ENCODE results near the gene DCAF10.
"Not testable (repeated sequence)": the region's sequence is repeated elsewhere in the genome, so short reads cannot be mapped to it uniquely, and the experiment has no call there.

The DCAF10 gene

GRCh38 chr9:37870081-37870798, 69.6 kb downstream of the DCAF10 start:
- FAIRE-seq = no peak

GRCh38 chr9:37870799-37871176, 70.2 kb downstream of the DCAF10 start:
- FAIRE-seq = no peak

GRCh38 chr9:37873955-37874354, 73.4 kb downstream of the DCAF10 start:
- FAIRE-seq = no peak

- FAIRE-seq = no peak
These were observed 75.8 kb downstream of the DCAF10 start for GRCh38 chr9:37876376-37876775.

GRCh38 chr9:37880916-37881479, 80.4 kb downstream of the DCAF10 start:
- no peak for FAIRE-seq

- FAIRE-seq = not testable (repeated sequence)
These were observed 87.5 kb downstream of the DCAF10 start for GRCh38 chr9:37887977-37888583.

GRCh38 chr9:37889536-37889935, 88.9 kb downstream of the DCAF10 start:
- no peak for FAIRE-seq

GRCh38 chr9:37891042-37891441, 90.4 kb downstream of the DCAF10 start:
- FAIRE-seq = not testable (repeated sequence)

GRCh38 chr9:37892063-37892462, 91.5 kb downstream of the DCAF10 start:
- no peak for FAIRE-seq

- no peak for FAIRE-seq
These were observed 97.1 kb downstream of the DCAF10 start for GRCh38 chr9:37897665-37898064.

- FAIRE-seq = no peak
These were observed 98.4 kb downstream of the DCAF10 start for GRCh38 chr9:37899041-37899440.

- no peak for FAIRE-seq
These were observed 101.5 kb downstream of the DCAF10 start for GRCh38 chr9:37902131-37902530.

- no peak for FAIRE-seq
These were observed 102.4 kb downstream of the DCAF10 start for GRCh38 chr9:37902796-37903646.

- FAIRE-seq = no peak
These were observed 103.2 kb downstream of the DCAF10 start, which contains the start of gene SLC25A51 for GRCh38 chr9:37903647-37904444. Gene SLC25A51, minus strand, starts transcription at chr9:37904127. Its CDS starts 15,577 bp downstream, at chr9:37888550.

GRCh38 chr9:37904445-37905130, 104.0 kb downstream of the DCAF10 start:
- no peak for FAIRE-seq

- FAIRE-seq = no peak
These were observed 104.5 kb downstream of the DCAF10 start for GRCh38 chr9:37905131-37905505.

- no peak for FAIRE-seq
These were observed 105.2 kb downstream of the DCAF10 start for GRCh38 chr9:37905776-37906175.

GRCh38 chr9:37906312-37907239, 106.0 kb downstream of the DCAF10 start:
- no peak for FAIRE-seq

GRCh38 chr9:37908283-37908682, 107.7 kb downstream of the DCAF10 start:
- no peak for FAIRE-seq

GRCh38 chr9:37908698-37909186, 108.1 kb downstream of the DCAF10 start:
- no peak for FAIRE-seq
